ENCODE measurements around the gene AGPAT1. TPM values are rescaled to one million over a fixed set of nuclear protein-coding genes. Genes with fewer than 3 reads are reported as not detected.

Gene AGPAT1
- total and polyA plus RNA-seq, 2 of the 13 experiments (the other 11 are each of a cell fraction or from before 2014, with no cell fraction given): 51.3 to 139 TPM

DNA sequence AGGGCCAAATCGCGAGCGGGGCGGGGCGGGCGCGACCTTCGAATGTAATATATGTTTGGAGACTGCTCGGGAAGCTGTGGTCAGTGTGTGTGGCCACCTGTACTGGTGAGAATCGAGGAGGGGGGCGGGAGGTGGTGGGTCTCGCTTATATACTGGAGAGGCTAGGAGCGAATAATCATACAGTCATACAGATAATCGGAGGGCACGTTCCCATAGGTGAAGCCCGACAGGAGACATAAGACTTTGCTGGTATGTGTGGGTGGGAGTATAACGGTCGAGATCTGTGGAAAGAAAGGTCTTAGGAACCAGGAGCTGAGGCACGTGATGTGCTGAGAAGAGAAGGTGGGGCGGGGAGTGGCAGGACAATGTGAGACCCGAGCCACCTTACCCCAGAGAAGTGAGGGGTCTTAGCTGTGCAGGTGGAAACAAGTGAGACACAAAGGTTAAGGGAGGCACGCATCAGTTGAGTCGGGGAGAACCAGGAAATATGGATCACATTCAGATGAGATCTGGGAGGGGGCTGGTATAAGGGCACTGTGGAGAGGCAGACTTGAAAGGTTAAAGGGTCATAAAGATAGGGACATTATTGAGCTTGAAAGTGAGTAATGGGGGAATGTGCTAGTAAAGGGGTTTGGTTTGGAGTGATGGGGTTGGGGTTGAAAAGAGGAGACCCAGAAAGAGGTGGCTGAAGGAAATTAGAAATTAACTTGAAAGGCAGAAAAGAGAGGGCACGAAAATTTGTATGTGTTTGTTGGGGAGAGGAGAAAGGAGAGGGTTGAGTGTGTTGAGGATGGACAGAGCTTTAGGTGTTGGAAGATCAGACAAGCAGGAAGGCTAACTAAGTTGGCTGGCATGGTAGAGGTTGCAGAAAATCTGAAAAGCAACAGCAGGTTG, 2.9 kb upstream of the AGPAT1 start (continued):
- TF ChIP-seq, protein P1, sequence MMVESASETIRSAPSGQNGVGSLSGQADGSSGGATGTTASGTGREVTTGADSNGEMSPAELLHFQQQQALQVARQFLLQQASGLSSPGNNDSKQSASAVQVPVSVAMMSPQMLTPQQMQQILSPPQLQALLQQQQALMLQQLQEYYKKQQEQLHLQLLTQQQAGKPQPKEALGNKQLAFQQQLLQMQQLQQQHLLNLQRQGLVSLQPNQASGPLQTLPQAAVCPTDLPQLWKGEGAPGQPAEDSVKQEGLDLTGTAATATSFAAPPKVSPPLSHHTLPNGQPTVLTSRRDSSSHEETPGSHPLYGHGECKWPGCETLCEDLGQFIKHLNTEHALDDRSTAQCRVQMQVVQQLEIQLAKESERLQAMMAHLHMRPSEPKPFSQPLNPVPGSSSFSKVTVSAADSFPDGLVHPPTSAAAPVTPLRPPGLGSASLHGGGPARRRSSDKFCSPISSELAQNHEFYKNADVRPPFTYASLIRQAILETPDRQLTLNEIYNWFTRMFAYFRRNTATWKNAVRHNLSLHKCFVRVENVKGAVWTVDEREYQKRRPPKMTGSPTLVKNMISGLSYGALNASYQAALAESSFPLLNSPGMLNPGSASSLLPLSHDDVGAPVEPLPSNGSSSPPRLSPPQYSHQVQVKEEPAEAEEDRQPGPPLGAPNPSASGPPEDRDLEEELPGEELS (CRISPR knock-in tag; IDR thresholded peaks at IDR 0.05): no peak
- no peak for TF ChIP-seq ARNTL (CRISPR knock-in tag; IDR thresholded peaks at IDR 0.05)
- no peak for TF ChIP-seq SETDB1 (CRISPR knock-in tag; IDR thresholded peaks at IDR 0.05; ENCODE audit: borderline replicate concordance)
- 0 out of 2 replicates have a peak, but pooled peaks have one; percentile 9 for TF ChIP-seq ZNF607 (CRISPR knock-in tag; IDR thresholded peaks at IDR 0.05; ENCODE audit: borderline replicate concordance)
- peak; percentile 62; the same call in 1 of the 2 replicates for TF ChIP-seq SMAD3 (CRISPR knock-in tag; IDR thresholded peaks at IDR 0.05)
- TF ChIP-seq, protein P2, sequence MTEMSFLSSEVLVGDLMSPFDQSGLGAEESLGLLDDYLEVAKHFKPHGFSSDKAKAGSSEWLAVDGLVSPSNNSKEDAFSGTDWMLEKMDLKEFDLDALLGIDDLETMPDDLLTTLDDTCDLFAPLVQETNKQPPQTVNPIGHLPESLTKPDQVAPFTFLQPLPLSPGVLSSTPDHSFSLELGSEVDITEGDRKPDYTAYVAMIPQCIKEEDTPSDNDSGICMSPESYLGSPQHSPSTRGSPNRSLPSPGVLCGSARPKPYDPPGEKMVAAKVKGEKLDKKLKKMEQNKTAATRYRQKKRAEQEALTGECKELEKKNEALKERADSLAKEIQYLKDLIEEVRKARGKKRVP (CRISPR knock-in tag; IDR thresholded peaks at IDR 0.05): 0 out of 4 replicates have a peak, but pooled peaks of 1 of the 2 experiments have one; percentile 27
- TF ChIP-seq, protein P3, sequence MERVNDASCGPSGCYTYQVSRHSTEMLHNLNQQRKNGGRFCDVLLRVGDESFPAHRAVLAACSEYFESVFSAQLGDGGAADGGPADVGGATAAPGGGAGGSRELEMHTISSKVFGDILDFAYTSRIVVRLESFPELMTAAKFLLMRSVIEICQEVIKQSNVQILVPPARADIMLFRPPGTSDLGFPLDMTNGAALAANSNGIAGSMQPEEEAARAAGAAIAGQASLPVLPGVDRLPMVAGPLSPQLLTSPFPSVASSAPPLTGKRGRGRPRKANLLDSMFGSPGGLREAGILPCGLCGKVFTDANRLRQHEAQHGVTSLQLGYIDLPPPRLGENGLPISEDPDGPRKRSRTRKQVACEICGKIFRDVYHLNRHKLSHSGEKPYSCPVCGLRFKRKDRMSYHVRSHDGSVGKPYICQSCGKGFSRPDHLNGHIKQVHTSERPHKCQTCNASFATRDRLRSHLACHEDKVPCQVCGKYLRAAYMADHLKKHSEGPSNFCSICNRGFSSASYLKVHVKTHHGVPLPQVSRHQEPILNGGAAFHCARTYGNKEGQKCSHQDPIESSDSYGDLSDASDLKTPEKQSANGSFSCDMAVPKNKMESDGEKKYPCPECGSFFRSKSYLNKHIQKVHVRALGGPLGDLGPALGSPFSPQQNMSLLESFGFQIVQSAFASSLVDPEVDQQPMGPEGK (CRISPR knock-in tag; IDR thresholded peaks at IDR 0.05): peak; percentile 13; the same call in 1 of the 2 replicates
- TF ChIP-seq SIN3B (IDR thresholded peaks at IDR 0.05; ENCODE audit: low read length): peak; percentile 64; the same call in 1 of the 2 replicates
- TF ChIP-seq, protein P4, sequence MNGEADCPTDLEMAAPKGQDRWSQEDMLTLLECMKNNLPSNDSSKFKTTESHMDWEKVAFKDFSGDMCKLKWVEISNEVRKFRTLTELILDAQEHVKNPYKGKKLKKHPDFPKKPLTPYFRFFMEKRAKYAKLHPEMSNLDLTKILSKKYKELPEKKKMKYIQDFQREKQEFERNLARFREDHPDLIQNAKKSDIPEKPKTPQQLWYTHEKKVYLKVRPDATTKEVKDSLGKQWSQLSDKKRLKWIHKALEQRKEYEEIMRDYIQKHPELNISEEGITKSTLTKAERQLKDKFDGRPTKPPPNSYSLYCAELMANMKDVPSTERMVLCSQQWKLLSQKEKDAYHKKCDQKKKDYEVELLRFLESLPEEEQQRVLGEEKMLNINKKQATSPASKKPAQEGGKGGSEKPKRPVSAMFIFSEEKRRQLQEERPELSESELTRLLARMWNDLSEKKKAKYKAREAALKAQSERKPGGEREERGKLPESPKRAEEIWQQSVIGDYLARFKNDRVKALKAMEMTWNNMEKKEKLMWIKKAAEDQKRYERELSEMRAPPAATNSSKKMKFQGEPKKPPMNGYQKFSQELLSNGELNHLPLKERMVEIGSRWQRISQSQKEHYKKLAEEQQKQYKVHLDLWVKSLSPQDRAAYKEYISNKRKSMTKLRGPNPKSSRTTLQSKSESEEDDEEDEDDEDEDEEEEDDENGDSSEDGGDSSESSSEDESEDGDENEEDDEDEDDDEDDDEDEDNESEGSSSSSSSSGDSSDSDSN (CRISPR knock-in tag; IDR thresholded peaks at IDR 0.05): peak; percentile 41; the same call in 1 of the 2 replicates
- TF ChIP-seq, protein P5, sequence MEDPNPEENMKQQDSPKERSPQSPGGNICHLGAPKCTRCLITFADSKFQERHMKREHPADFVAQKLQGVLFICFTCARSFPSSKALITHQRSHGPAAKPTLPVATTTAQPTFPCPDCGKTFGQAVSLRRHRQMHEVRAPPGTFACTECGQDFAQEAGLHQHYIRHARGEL (CRISPR knock-in tag; IDR thresholded peaks at IDR 0.05): no peak
- peak; percentile 70; the same call in 1 of the 2 replicates for TF ChIP-seq BRD4 (CRISPR knock-in tag; IDR thresholded peaks at IDR 0.05)
- TF ChIP-seq, protein P6, sequence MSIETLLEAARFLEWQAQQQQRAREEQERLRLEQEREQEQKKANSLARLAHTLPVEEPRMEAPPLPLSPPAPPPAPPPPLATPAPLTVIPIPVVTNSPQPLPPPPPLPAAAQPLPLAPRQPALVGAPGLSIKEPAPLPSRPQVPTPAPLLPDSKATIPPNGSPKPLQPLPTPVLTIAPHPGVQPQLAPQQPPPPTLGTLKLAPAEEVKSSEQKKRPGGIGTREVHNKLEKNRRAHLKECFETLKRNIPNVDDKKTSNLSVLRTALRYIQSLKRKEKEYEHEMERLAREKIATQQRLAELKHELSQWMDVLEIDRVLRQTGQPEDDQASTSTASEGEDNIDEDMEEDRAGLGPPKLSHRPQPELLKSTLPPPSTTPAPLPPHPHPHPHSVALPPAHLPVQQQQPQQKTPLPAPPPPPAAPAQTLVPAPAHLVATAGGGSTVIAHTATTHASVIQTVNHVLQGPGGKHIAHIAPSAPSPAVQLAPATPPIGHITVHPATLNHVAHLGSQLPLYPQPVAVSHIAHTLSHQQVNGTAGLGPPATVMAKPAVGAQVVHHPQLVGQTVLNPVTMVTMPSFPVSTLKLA (IDR thresholded peaks at IDR 0.05): no peak
- no peak for TF ChIP-seq BCL6 (CRISPR knock-in tag; IDR thresholded peaks at IDR 0.05)
- TF ChIP-seq, protein P7, sequence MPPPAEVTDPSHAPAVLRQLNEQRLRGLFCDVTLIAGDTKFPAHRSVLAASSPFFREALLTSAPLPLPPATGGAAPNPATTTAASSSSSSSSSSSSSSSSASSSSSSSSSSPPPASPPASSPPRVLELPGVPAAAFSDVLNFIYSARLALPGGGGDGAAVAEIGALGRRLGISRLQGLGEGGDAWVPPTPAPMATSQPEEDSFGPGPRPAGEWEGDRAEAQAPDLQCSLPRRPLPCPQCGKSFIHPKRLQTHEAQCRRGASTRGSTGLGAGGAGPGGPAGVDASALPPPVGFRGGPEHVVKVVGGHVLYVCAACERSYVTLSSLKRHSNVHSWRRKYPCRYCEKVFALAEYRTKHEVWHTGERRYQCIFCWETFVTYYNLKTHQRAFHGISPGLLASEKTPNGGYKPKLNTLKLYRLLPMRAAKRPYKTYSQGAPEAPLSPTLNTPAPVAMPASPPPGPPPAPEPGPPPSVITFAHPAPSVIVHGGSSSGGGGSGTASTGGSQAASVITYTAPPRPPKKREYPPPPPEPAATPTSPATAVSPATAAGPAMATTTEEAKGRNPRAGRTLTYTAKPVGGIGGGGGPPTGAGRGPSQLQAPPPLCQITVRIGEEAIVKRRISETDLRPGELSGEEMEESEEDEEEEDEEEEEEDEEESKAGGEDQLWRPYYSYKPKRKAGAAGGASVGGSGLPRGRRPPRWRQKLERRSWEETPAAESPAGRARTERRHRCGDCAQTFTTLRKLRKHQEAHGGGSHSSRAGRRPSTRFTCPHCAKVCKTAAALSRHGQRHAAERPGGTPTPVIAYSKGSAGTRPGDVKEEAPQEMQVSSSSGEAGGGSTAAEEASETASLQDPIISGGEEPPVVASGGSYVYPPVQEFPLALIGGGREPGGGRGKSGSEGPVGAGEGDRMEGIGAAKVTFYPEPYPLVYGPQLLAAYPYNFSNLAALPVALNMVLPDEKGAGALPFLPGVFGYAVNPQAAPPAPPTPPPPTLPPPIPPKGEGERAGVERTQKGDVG (CRISPR knock-in tag; IDR thresholded peaks at IDR 0.05; ENCODE audit: borderline replicate concordance): peak; percentile 49; the same call in 1 of the 2 replicates
